Measurements from ENCODE around the gene ZNF789.
A peak's percentile ranks its signal among the peaks of the same experiment; 100 is the strongest.
"Not testable (repeated sequence)": the region's sequence is repeated elsewhere in the genome, so short reads cannot be mapped to it uniquely, and the experiment has no call there.

Gene ZNF789

GRCh38 chr7:99459087-99459486 is 13.6 kb upstream of the ZNF789 start:
- no peak for DNase-seq

- no peak for DNase-seq
Observed at GRCh38 chr7:99460651-99461050, 12.0 kb upstream of the ZNF789 start.

- DNase-seq: no peak
Observed at GRCh38 chr7:99461221-99461620, 11.5 kb upstream of the ZNF789 start.

GRCh38 chr7:99465421-99465768 is 7.3 kb upstream of the ZNF789 start:
- no peak for DNase-seq

- DNase-seq: no peak
Observed at GRCh38 chr7:99468336-99468918, 4.3 kb upstream of the ZNF789 start.

- no peak for DNase-seq
Observed at GRCh38 chr7:99469381-99470065, 3.2 kb upstream of the ZNF789 start.

GRCh38 chr7:99473315-99473596 is 566 bp downstream of the ZNF789 start:
- peak; percentile 33 for DNase-seq

GRCh38 chr7:99476107-99476506 is 3.4 kb downstream of the ZNF789 start:
- no peak for DNase-seq

- DNase-seq: no peak
Observed at GRCh38 chr7:99478464-99479440, 6.1 kb downstream of the ZNF789 start.

GRCh38 chr7:99485094-99485493 is 12.4 kb downstream of the ZNF789 start:
- no peak for DNase-seq

GRCh38 chr7:99489235-99489634 is 16.5 kb downstream of the ZNF789 start:
- no peak for DNase-seq

GRCh38 chr7:99490878-99491277 is 18.2 kb downstream of the ZNF789 start:
- DNase-seq: no peak

- DNase-seq: no peak
Observed at GRCh38 chr7:99493823-99494222, 21.1 kb downstream of the ZNF789 start.

- no peak for DNase-seq
Observed at GRCh38 chr7:99497766-99498545, 25.3 kb downstream of the ZNF789 start.

GRCh38 chr7:99498546-99498944 is 25.9 kb downstream of the ZNF789 start:
- DNase-seq: no peak

- DNase-seq: no peak
Observed at GRCh38 chr7:99499371-99499720, 26.7 kb downstream of the ZNF789 start.

- peak; percentile 89 for DNase-seq
Observed at GRCh38 chr7:99499721-99500636, 27.3 kb downstream of the ZNF789 start, which contains the start of gene ZNF394. Gene ZNF394 (minus strand): TSS chr7:99500281. CDS start chr7:99500093, 188 bp downstream.

GRCh38 chr7:99500637-99501009 is 27.9 kb downstream of the ZNF789 start:
- no peak for DNase-seq

GRCh38 chr7:99501236-99501635 is 28.5 kb downstream of the ZNF789 start:
- not testable (repeated sequence) for DNase-seq

- no peak for DNase-seq
Observed at GRCh38 chr7:99504281-99504602, 31.6 kb downstream of the ZNF789 start.

GRCh38 chr7:99504603-99505323 is 32.1 kb downstream of the ZNF789 start, which contains the start of gene ZKSCAN5:
Gene ZKSCAN5 (plus strand): TSS chr7:99504662. CDS start chr7:99506045, 1,383 bp downstream.
- peak; percentile 95 for DNase-seq

GRCh38 chr7:99505324-99505662 is 32.6 kb downstream of the ZNF789 start:
- DNase-seq: no peak

Measured in NCI-H774 (cell line).